Retinal pigment epithelial cell (primary cell): ENCODE results near the gene IBA57.

ENCODE experiments used
- DNase-seq: peaks from one replicate; pipeline ENCODE4 v3.0.0-alpha.2; 2010; ENCODE audit warnings: low read depth
- H3K4me3 ChIP-seq: 2 replicates; pipeline ENCODE4 v1.5.1; 2011; ENCODE audit warnings: mild to moderate bottlenecking, low read length, control low read depth, moderate library complexity
- CTCF ChIP-seq: conservative IDR thresholded peaks from 2 replicates; pipeline ENCODE4 v1.5.1; 2011; ENCODE audit warnings: low read depth, low read length, control low read depth, inconsistent platforms

IBA57 gene

GRCh38 chr1:228123505-228123904 is 42.1 kb upstream of the IBA57 start:
- no peak for TF ChIP-seq CTCF

GRCh38 chr1:228125185-228125584 is 40.4 kb upstream of the IBA57 start:
- H3K4me3 ChIP-seq, result no peak overlapping the region
- DNase-seq, result no peak
- no peak for TF ChIP-seq CTCF

More at GRCh38 chr1:228123505-228123904, 42.1 kb upstream of the IBA57 start:
- no peak for DNase-seq
- no peak overlapping the region for H3K4me3 ChIP-seq

GRCh38 chr1:228131766-228132165 is 33.8 kb upstream of the IBA57 start:
- TF ChIP-seq CTCF, result no peak
- H3K4me3 ChIP-seq, result no peak overlapping the region
- no peak for DNase-seq

- no peak overlapping the region for H3K4me3 ChIP-seq
- DNase-seq, result no peak
- TF ChIP-seq CTCF, result no peak
Measured at GRCh38 chr1:228134591-228134990, 31.0 kb upstream of the IBA57 start.

- TF ChIP-seq CTCF, result no peak
- DNase-seq, result no peak
- no peak overlapping the region for H3K4me3 ChIP-seq
Measured at GRCh38 chr1:228136901-228137300, 28.7 kb upstream of the IBA57 start.

GRCh38 chr1:228139406-228139930 is 26.1 kb upstream of the IBA57 start:
- no peak for DNase-seq
- H3K4me3 ChIP-seq, result peak overlapping the region; percentile 66
- no peak for TF ChIP-seq CTCF

- TF ChIP-seq CTCF, result peak; percentile 10
- H3K4me3 ChIP-seq, result peak within 1 kb of the TSS; percentile 87
- DNase-seq, result peak; percentile 98
Measured at GRCh38 chr1:228139931-228140723, 25.5 kb upstream of the IBA57 start, which contains the start of gene GUK1. TSS of gene GUK1 (plus strand) at chr1:228140279. CDS start at chr1:228140303, 24 bp downstream.
